Measurements from ENCODE around the gene C19orf81. TPM values are rescaled to one million over a fixed set of nuclear protein-coding genes. Genes with fewer than 3 reads are reported as not detected.

The C19orf81 gene
- total and polyA plus RNA-seq, 9 of the 15 experiments (the other 6 are each of a cell fraction or from before 2014, with no cell fraction given), result 2.5 to 42.9 (median 33.0) TPM; not detected in 4

- TF ChIP-seq IRF1 (CRISPR knock-in tag; IDR thresholded peaks at IDR 0.05; ENCODE audit: borderline replicate concordance) (no peak), NFYB (IDR thresholded peaks at IDR 0.05; ENCODE audit: extremely low read depth, insufficient read length) (peak; percentile 73), ZBTB34 (CRISPR knock-in tag; IDR thresholded peaks at IDR 0.05) (no peak), KHSRP (IDR thresholded peaks at IDR 0.05) (peak; percentile 91), HMBOX1 (IDR thresholded peaks at IDR 0.05) (peak; percentile 39; the same call in 1 of the 2 replicates), HCFC1 (IDR thresholded peaks at IDR 0.05; ENCODE audit: low read depth, low read length) (no peak; the same call in 1 of the 2 replicates), SP1 (CRISPR knock-in tag; IDR thresholded peaks at IDR 0.05) (peak; percentile 68), EHMT2 (IDR thresholded peaks at IDR 0.05) (no peak), ZNF780A (CRISPR knock-in tag; IDR thresholded peaks at IDR 0.05) (no peak), NONO (IDR thresholded peaks at IDR 0.05; ENCODE audit: low read depth in 2 of 2, low read length in 1 of 2) (no peak), NBN (IDR thresholded peaks at IDR 0.05; ENCODE audit: low read depth) (peak; percentile 96), JUN (IDR thresholded peaks at IDR 0.05; ENCODE audit: borderline replicate concordance, low read depth, low read length) (peak; percentile 82), JUN (CRISPR knock-in tag; IDR thresholded peaks at IDR 0.05; ENCODE audit: borderline replicate concordance) (no peak), STAT6 (CRISPR knock-in tag; IDR thresholded peaks at IDR 0.05) (no peak), NCOA2 (IDR thresholded peaks at IDR 0.05; ENCODE audit: partially characterized antibody in 2 of 2) (no peak), DNMT1 (IDR thresholded peaks at IDR 0.05) (no peak), CREB3L1 (IDR thresholded peaks at IDR 0.05; ENCODE audit: borderline replicate concordance, low read depth) (peak; percentile 72; the same call in 1 of the 2 replicates), CXXC5 (CRISPR knock-in tag; IDR thresholded peaks at IDR 0.05) (peak; percentile 93), NFIC (IDR thresholded peaks at IDR 0.05) (no peak)
Measured at GRCh38 chr19:50607874-50608785, 41.1 kb upstream of the C19orf81 start (continued).

Measured in K562 (cell line).